Immature natural killer cell (primary cell): ENCODE data around the gene PRPF18. TPM values are rescaled to one million over a fixed set of nuclear protein-coding genes. Genes with fewer than 3 reads are reported as not detected.

ENCODE experiments used
- DNase-seq, 3 donors: peaks; one replicate each; pipeline ENCODE4 v3.0.0; 2022; ENCODE audit warnings: mixed read lengths in 1 of 3
- H3K27ac Mint-ChIP-seq, 6 donors: one replicate each; pipeline ENCODE4 v1.8.0; 2020; ENCODE audit warnings: mixed read lengths in 6 of 6, mild to moderate bottlenecking in 5 of 6, inconsistent platforms in 4 of 6, moderate library complexity in 3 of 6
- H3K27me3 Mint-ChIP-seq, 3 donors: one replicate each; pipeline ENCODE4 v1.8.0; 2020 to 2021; ENCODE audit warnings: low read depth in 3 of 3, mild to moderate bottlenecking in 3 of 3, mixed read lengths in 3 of 3, moderate library complexity in 3 of 3, inconsistent platforms in 1 of 3
- H3K36me3 Mint-ChIP-seq, 3 donors: one replicate each; pipeline ENCODE4 v1.8.0; 2020; ENCODE audit warnings: mixed read lengths in 3 of 3, inconsistent platforms in 2 of 3, mild to moderate bottlenecking in 2 of 3
- H3K4me1 Mint-ChIP-seq, 2 donors: one replicate each; pipeline ENCODE4 v1.8.0; 2020; ENCODE audit warnings: inconsistent platforms in 2 of 2, mild to moderate bottlenecking in 2 of 2, mixed read lengths in 2 of 2, moderate library complexity in 1 of 2
- H3K4me3 Mint-ChIP-seq, 5 donors: one replicate each; pipeline ENCODE4 v1.8.0; 2020; ENCODE audit warnings: mild to moderate bottlenecking in 5 of 5, mixed read lengths in 5 of 5, inconsistent platforms in 3 of 5, moderate library complexity in 3 of 5
- H3K9me3 Mint-ChIP-seq, 6 donors: one replicate each; pipeline ENCODE4 v1.8.0; 2020; ENCODE audit warnings: mild to moderate bottlenecking in 6 of 6, mixed read lengths in 6 of 6, inconsistent platforms in 4 of 6, moderate library complexity in 3 of 6
- polyA plus RNA-seq, 3 donors: library from polyadenylated mRNA; unstranded; fragments of 300-500 nt; fragmentation: Illumina TruSeq; gene quantifications; one replicate each; pipeline ENCODE4 v1.2.3, GENCODE V29; 2021

The PRPF18 gene
- polyA plus RNA-seq, 3 donors from 2014 or later: 48.5 to 60.8 (median 50.1) TPM

DNA sequence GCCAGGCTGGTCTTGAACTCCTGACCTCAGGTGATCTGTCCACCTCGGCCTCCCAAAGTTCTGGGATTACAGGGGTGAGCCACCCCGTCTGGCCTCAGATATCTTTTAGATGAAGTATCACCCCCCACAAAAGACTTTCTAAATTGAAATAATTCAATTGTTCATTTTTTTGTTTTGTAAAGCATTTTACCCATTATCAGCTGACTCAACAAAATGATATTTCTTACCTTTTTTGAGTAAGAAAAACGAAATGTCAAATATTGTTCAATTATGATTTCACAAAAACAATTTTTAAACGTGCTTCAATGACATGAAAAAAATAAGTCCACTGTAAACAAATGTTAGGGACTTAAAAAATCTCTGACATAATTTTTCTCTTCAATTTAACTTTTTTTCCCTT, 822 bp upstream of the PRPF18 start:
- Mint-ChIP-seq H3K9me3 (no peaks in the 10 kb centered on the region), H3K36me3 (peaks cover 0 to 4% (median 0%) of the 10 kb centered on the region in 3 donors), H3K27me3 (peaks cover 5 to 7% (median 7%) of the 10 kb centered on the region in 3 donors), H3K4me3 (peak overlapping the region in 1 of 5 donors; percentile 100), H3K4me1 (peaks cover 35 to 40% of the 10 kb centered on the region in 2 donors), H3K27ac (no peak overlapping the region)
- DNase-seq: no peak

DNA sequence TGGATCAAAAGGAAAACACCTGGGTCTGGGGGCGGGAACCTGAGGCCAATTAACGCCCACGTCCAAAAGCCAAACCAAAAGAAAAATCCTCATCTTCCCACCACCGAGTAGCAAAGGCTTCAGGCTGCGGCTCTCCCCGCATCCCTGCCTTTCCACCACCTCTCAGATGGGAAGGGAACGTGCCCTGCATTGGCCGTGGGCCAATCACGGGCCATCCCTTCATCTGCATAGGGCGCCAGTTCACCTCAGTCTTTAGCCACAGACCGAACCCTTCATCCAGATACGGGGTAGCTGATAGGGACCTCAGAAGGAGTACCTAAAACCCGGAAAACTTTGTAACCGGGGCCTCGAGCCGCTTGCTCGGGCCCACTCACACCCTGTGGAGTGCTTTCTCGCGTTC, 626 bp downstream of the PRPF18 start:
- peak in 2 of 3 donors; percentile 0 to 1 for DNase-seq
- H3K27ac Mint-ChIP-seq: peak overlapping the region; percentile 90 to 99 (median 96)
- peak overlapping the region; percentile 98 to 100 (median 100) for H3K4me3 Mint-ChIP-seq
- peaks cover 0 to 4% (median 4%) of the 10 kb centered on the region in 3 donors for H3K36me3 Mint-ChIP-seq
- H3K9me3 Mint-ChIP-seq: no peaks in the 10 kb centered on the region
- H3K4me1 Mint-ChIP-seq: peaks cover 35 to 55% of the 10 kb centered on the region in 2 donors
- peaks cover 4 to 7% (median 5%) of the 10 kb centered on the region in 3 donors for H3K27me3 Mint-ChIP-seq

DNA sequence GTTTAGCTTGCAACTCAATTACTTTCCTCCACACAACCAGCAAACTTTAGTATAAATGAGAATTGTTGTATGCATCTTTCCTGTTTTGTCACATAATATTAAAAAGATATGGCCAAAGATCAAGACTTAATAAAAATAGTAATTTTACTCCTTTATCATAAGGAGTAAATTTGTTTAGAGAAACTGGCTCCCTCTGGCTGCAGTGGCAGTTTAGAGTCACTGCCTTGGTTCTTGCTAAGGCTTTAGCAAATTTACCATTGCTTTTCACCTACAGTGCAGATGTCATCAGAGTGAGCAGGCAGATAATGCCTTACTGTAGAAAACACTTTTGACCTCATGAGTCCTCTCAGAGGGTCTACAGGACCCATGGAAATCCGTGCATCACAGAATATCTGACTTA, 2.6 kb downstream of the PRPF18 start:
- DNase-seq: no peak
- Mint-ChIP-seq H3K4me3 (peak overlapping the region in 2 of 5 donors; percentile 78 to 100), H3K4me1 (peaks cover 40 to 74% of the 10 kb centered on the region in 2 donors), H3K9me3 (no peaks in the 10 kb centered on the region), H3K27me3 (peaks cover 0 to 7% (median 5%) of the 10 kb centered on the region in 3 donors), H3K27ac (peak overlapping the region in 1 of 6 donors; percentile 7), H3K36me3 (peaks cover 4 to 17% (median 8%) of the 10 kb centered on the region in 3 donors)

DNA sequence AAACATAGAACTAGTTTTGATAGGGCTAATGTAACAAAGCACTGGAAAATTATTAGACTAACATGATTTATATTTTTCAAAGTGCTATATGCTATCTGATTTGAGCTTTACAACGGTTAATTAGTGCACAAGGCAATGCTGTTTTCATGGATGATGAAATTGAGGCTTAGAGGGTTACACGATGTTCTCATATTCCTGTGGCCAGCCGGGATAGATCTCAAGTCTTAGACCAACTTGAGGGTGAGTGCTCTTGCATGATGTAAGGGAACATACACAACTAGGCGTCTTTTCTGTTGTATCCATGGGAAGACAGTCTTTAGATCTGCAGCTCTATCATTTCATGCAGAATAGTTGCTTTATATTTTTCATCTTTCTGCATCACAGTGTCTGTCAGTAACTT, 4.1 kb downstream of the PRPF18 start:
- Mint-ChIP-seq H3K4me1 (peaks cover 43 to 86% of the 10 kb centered on the region in 2 donors), H3K36me3 (peaks cover 4 to 19% (median 12%) of the 10 kb centered on the region in 3 donors), H3K9me3 (no peaks in the 10 kb centered on the region), H3K4me3 (no peak overlapping the region), H3K27ac (no peak overlapping the region), H3K27me3 (peaks cover 0 to 5% (median 5%) of the 10 kb centered on the region in 3 donors)
- no peak for DNase-seq

DNA sequence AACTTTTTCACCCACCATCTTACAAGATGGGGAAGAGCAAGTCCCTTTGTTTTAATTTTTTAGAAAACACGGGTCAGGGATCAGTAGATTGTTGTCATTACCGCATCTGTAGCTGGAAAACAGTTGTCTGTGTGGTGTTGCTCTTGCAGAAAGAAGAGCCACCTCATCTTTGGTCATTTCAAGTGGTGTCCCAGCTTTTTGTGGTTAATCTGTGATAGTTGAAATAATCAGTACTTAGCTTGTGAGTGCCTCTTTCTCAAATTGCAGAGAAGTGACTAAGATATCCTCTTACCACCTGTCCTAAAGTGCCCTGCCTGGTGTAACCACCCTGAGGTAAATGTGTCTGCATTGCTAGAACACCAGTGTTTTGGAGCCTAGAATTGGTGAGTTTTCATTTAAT, 5.5 kb downstream of the PRPF18 start:
- Mint-ChIP-seq H3K36me3 (peaks cover 4 to 24% (median 12%) of the 10 kb centered on the region in 3 donors), H3K9me3 (no peaks in the 10 kb centered on the region), H3K4me1 (peaks cover 35 to 80% of the 10 kb centered on the region in 2 donors), H3K4me3 (no peak overlapping the region), H3K27me3 (no peaks in the 10 kb centered on the region), H3K27ac (peak overlapping the region in 1 of 6 donors; percentile 43)
- no peak for DNase-seq

DNA sequence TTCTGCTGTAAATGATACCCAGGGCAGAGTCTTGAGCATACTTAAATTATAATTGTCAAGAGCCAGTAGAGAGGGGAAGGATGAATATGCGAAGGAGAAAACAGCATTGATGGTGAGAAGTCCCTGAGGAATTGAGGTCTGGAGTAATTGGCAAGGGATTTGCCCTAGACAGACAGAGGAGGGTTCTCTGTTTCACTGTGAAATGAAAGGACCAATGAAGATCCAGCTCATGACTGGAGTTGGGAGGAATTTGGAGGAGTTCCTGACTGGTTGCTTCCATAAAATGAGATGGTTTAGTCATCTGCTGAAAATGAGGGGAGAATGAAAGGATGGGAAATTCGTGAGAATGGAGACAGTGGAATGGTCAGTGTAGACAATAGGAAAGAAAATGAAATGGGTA, 6.8 kb downstream of the PRPF18 start:
- H3K27ac Mint-ChIP-seq: no peak overlapping the region
- no peak for DNase-seq
- peaks cover 24 to 67% of the 10 kb centered on the region in 2 donors for H3K4me1 Mint-ChIP-seq
- no peak overlapping the region for H3K4me3 Mint-ChIP-seq
- H3K36me3 Mint-ChIP-seq: peaks cover 9 to 30% (median 17%) of the 10 kb centered on the region in 3 donors
- H3K9me3 Mint-ChIP-seq: no peaks in the 10 kb centered on the region
- H3K27me3 Mint-ChIP-seq: no peaks in the 10 kb centered on the region

DNA sequence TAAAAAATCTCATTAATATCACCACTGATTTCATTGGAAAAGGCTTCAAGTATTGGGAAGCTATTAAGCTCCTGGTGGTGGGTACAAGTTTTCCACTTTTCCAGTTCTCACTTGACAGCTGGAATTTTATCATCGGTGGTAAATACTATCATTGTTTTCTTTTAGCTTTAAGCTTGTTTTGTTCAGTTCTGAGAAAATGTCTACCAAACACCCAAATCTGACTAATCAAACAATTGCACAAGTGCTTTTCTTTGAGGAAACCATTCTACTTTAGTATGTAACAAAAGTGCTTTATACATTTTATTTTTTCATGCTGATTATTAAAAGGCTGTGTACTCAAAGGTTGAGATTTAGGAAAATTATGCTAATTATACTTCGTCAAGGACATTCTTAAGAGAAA, 7.9 kb downstream of the PRPF18 start:
- Mint-ChIP-seq H3K9me3 (no peaks in the 10 kb centered on the region), H3K36me3 (peaks cover 8 to 32% (median 17%) of the 10 kb centered on the region in 3 donors), H3K4me1 (peaks cover 14 to 56% of the 10 kb centered on the region in 2 donors), H3K4me3 (no peak overlapping the region), H3K27ac (no peak overlapping the region), H3K27me3 (no peaks in the 10 kb centered on the region)
- DNase-seq: no peak

DNA sequence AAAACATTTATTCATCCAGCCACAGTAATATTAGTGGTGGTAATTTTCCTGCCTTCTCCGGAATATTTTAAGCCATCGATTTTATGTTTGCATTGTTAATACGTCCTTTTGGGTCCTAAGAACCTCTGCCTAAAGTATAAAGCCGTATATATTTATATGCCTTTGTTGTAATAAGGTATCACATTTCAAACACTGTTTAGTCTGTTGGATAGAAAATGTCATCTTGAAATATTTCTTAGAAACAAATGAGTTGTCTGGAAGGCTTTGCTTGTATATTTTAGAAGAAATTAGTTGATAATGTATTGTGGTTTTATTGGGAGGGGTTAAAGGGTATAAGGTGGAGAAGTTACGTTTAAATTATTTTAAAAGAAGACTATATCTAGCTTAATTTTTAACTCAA, 11.1 kb downstream of the PRPF18 start:
- peaks cover 14 to 39% (median 20%) of the 10 kb centered on the region in 3 donors for H3K36me3 Mint-ChIP-seq
- H3K4me3 Mint-ChIP-seq: no peak overlapping the region
- peaks cover 10 to 37% of the 10 kb centered on the region in 2 donors for H3K4me1 Mint-ChIP-seq
- no peaks in the 10 kb centered on the region for H3K27me3 Mint-ChIP-seq
- DNase-seq: no peak
- H3K9me3 Mint-ChIP-seq: no peaks in the 10 kb centered on the region
- H3K27ac Mint-ChIP-seq: no peak overlapping the region

DNA sequence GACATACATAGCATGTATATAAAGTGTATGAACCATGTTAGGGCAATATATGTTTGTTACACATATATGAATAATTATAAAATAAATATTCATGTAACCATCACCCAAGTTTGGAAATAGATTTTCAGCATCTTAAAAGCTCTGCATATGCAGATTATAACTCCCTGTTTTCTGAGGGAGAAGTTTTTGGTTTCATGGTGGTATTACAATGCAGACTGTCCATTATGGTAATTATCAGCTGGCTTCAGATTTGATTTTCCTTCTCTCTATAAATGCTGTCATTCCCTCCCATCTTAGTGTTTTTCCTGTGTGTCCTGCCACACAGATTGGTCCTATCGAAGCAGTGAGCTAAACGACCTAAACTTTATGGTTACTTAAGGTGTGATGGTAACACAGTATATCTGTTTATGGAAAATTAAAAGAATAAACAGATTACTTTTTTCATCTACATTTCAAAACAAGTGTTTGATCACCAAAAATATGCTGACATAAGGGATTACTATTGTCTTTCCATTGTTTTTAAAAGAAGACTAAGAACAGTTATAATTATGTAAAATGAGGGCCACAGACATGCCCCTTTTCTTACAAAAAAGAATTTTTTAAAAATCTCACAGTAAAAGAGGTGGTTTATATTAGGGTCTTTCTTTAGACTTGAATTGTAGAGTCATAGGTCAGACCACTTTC, 17.7 kb downstream of the PRPF18 start:
- Mint-ChIP-seq H3K4me1 (peaks cover 3 to 4% of the 10 kb centered on the region in 2 donors), H3K27ac (no peak overlapping the region), H3K36me3 (peaks cover 20 to 44% (median 26%) of the 10 kb centered on the region in 3 donors)

DNA sequence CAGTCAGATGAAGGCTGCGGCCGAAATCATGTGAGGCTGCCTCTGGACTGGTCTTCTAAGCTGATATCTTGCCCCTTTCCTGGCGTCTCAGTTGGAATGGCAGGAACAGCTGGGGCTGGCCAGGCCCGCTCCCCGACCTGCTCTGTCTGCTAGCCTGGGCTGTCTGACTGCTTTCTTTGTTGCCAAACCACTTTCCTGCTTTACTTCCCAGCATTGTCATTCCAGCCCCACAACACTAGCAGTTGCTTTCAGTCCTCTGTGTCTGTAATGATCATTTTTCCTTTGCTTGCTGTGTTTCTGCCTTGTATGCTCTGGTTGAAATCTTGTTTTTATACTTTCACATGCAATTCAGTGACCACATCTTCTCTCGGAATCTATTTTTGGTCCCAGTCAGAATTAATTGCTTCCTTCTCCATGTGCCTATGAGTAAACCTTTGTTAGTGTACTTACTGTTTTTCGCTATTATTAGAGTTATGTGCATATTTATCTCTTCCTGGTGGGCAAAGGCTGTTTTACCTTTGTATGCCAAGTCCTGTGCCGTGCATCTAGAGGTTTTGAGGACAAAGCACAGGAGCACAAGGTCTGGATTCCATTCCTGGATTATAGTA, 21.6 kb downstream of the PRPF18 start:
- no peak for DNase-seq
- no peak overlapping the region for H3K4me3 Mint-ChIP-seq
- peaks cover 28 to 48% (median 42%) of the 10 kb centered on the region in 3 donors for H3K36me3 Mint-ChIP-seq
- no peak overlapping the region for H3K27ac Mint-ChIP-seq
- no peaks in the 10 kb centered on the region for H3K27me3 Mint-ChIP-seq
- H3K4me1 Mint-ChIP-seq: peaks cover 0 to 3% of the 10 kb centered on the region in 2 donors
- H3K9me3 Mint-ChIP-seq: no peaks in the 10 kb centered on the region

More for the DNA sequence above, 17.7 kb downstream of the PRPF18 start:
- no peak overlapping the region for H3K4me3 Mint-ChIP-seq
- no peaks in the 10 kb centered on the region for H3K9me3 Mint-ChIP-seq
- DNase-seq: no peak
- H3K27me3 Mint-ChIP-seq: no peaks in the 10 kb centered on the region

DNA sequence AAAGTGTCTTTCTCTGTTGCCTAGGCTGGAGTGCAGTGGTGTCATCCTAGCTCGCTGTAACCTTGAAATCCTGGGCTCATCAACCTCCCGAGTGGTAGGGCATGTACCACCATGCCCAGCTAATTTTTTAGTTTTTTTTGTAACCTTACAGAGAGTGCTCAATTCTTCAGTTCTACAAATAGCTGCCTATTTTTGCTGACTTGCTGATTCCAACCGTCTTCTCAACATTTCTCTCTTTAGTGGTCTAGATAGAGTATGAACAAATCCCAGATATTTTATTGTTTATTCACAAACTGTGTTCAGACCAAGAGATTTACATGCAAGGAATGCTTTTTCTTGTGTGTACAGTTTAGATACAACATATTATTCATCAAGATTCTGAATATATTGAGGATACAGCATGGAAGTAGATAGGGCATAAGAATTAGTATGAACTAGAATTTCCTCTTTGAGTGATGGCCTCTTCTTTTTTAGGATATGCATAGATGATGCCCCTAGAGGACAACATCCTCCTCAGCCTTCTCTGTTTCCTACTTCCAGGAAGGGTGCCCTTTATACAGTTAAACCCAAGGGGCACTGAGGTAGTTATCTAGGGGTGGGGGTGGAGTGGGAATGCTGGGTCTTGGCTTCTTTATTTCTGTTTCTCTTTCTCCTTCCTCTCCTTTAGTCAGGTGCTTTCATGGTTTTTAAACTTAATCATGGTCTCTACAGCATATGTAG, 26.0 kb downstream of the PRPF18 start:
- Mint-ChIP-seq H3K4me3 (no peak overlapping the region), H3K36me3 (peaks cover 39 to 67% (median 54%) of the 10 kb centered on the region in 3 donors), H3K4me1 (no peaks in the 10 kb centered on the region), H3K27ac (peak overlapping the region in 1 of 6 donors; percentile 53), H3K9me3 (no peaks in the 10 kb centered on the region), H3K27me3 (no peaks in the 10 kb centered on the region)
- DNase-seq: no peak

DNA sequence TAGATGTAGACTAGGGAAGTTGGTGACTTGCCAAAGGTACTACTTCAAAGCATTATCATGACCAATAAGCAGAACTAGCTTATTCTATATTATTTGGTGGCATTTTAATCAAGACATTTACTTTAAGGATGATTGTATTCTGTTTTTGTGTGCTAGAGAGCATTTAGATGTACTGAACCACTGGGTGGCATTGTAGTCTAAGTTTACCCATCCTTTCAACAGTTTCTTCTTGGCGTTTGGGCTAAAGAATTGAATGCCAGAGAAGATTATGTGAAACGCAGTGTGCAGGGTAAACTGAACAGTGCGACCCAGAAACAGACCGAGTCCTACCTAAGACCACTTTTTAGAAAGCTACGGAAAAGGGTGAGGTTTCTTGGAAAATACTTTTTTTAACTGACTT, 26.8 kb downstream of the PRPF18 start:
- H3K27ac Mint-ChIP-seq: no peak overlapping the region
- no peak for DNase-seq
- H3K4me3 Mint-ChIP-seq: no peak overlapping the region
- no peaks in the 10 kb centered on the region for H3K9me3 Mint-ChIP-seq
- no peaks in the 10 kb centered on the region for H3K4me1 Mint-ChIP-seq
- H3K27me3 Mint-ChIP-seq: no peaks in the 10 kb centered on the region
- peaks cover 43 to 68% (median 54%) of the 10 kb centered on the region in 3 donors for H3K36me3 Mint-ChIP-seq

DNA sequence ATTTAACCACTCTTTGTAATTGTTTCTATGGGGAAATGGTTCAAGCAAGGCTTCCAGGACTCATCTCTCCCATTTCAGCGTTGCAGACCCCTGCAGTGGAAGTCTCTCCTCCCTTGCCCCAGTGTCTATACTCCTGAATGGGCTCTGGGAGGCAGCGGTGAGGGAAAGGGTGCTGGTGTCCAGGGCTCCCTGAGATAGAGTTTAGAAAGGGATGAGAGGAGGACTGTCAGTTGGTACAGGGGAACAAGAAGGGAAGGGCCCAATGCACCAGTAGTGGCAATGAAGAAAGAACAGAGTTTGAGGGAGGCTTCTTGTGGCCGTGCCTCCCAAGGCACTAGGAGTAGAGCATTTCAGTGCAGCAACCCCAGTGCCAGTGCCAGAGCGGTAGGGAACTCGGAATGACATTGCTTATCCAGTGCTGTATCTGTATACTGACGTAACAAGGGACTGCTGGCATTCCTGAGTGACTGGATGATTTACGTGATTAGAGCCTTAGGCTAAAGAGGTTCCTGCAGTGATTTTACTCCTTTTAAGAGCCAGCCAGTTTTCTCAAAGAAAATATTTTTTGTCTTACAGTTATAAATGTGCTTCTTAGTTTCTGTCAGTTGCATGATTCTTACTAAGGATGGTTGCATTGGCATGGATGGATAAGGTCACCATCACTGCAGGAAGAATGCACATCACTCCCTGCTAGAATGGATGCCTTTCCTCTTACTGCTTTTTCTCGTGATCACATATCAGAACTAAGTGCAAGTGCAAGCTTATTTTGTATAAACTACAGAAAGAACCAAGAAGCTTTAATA, 28.0 kb downstream of the PRPF18 start:
- DNase-seq: no peak
- H3K4me3 Mint-ChIP-seq: no peak overlapping the region
- H3K9me3 Mint-ChIP-seq: no peaks in the 10 kb centered on the region
- H3K27ac Mint-ChIP-seq: no peak overlapping the region
- H3K4me1 Mint-ChIP-seq: no peaks in the 10 kb centered on the region
- H3K27me3 Mint-ChIP-seq: no peaks in the 10 kb centered on the region
- H3K36me3 Mint-ChIP-seq: peaks cover 46 to 73% (median 49%) of the 10 kb centered on the region in 3 donors
